Activated T-helper 1 cell treated with anti-CD3 and anti-CD28 coated beads, Interleukin-2, amount 50 U/mL, for 16 hours (primary cell): ENCODE measurements around the gene PKNOX2.

Source experiments
- DNase-seq, 2 donors: peaks; one replicate each; pipeline ENCODE4 v3.0.0-alpha.2; 2020; ENCODE audit warnings: low read depth in 1 of 2, low spot score in 1 of 2

Gene PKNOX2

DNA sequence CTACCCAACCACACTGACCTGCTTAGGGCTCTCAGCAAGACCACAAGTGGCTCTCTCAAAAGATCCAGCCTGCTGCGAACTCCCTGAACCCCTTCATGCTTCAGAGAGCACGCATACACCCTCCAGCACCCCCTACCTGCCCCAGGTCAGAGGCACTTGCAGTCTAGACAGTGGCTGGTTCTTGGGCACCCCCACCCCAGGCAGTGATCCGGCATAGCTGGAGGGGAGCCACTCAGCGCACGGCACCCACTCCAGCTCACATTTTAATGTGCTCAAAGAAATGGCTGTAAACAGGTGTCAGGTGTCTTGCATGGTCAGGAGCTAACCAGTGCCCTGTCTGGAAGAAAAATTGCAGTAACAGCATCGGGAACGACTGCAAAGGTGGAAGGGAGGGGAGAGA is 140.8 kb downstream of the PKNOX2 start:
- no peak for DNase-seq

DNA sequence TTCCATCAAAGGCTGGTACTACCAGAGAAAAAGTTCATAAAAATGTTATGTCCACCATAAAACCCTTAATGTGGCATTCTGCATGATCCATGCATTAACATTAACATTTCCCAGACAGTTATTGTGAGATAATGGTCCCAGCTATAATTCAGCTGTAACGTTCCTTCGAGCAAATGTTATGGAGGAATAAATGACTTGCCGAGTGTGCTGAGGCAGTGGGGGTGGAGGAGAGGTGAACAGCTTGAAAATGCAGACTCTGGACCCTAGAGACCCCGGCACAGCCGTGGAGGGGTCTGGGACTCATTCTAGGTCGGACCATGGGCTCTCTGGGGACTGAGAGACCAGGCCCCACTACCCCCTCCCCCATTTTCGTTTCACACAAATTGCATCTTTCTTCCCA is 141.9 kb downstream of the PKNOX2 start:
- no peak for DNase-seq

DNA sequence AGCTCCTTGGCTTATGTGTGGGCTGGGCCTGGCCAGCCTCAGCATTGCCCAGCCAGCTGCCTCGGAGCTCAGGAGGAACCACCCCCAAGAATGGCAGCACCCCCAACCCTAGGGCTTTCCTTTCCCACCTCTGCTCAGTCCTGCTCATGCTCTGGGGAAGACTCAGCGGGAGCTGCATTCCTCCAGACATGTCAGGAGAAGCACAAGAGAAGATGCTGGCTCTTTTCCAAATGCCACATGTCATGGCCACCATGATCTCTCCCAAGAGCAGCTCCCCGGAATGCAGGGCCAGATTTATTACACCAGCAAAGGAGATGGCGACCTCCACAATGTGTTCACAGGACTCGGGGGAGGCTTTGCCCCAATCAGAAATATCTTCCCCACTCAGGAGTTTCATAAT is 143.7 kb downstream of the PKNOX2 start:
- no peak for DNase-seq

DNA sequence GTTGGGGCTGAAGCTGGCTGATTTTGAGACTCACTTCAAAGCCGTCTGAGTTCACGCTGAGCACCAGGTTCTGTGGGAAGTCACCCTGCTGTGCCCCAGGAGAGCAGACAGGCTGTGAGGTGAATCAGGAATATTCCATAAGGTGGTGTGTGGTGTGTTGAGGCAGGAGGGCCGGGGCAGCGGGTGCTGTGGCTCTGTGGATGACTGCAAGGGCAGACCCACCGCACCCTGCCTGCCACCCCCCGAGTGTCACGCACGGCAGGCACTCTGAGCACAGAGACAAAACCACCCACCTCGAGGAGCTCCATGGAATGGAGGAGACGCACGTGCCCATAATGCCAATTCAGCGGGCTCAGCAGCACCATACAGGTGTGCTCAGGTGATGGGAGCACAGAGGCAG is 147.8 kb downstream of the PKNOX2 start:
- no peak for DNase-seq

DNA sequence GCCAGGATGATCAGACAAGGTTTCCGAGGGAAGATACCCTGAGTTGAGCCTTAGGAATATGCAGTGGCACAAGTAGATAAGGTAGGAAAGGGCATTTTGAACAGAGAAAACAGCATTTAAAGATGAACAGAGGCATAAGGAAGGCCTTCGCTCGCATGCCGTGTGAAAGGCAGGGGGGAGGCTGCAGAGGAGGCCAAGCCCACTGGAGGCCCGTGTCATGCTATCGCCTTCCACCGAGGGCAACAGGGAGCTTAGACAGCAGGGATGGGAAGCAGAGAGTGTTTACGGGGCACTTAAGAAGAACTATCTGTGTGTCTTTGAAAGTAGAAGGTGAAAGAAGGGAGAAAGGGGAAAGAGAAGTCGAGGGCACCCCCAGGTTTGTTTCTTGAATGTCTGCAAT is 148.3 kb downstream of the PKNOX2 start:
- no peak for DNase-seq

DNA sequence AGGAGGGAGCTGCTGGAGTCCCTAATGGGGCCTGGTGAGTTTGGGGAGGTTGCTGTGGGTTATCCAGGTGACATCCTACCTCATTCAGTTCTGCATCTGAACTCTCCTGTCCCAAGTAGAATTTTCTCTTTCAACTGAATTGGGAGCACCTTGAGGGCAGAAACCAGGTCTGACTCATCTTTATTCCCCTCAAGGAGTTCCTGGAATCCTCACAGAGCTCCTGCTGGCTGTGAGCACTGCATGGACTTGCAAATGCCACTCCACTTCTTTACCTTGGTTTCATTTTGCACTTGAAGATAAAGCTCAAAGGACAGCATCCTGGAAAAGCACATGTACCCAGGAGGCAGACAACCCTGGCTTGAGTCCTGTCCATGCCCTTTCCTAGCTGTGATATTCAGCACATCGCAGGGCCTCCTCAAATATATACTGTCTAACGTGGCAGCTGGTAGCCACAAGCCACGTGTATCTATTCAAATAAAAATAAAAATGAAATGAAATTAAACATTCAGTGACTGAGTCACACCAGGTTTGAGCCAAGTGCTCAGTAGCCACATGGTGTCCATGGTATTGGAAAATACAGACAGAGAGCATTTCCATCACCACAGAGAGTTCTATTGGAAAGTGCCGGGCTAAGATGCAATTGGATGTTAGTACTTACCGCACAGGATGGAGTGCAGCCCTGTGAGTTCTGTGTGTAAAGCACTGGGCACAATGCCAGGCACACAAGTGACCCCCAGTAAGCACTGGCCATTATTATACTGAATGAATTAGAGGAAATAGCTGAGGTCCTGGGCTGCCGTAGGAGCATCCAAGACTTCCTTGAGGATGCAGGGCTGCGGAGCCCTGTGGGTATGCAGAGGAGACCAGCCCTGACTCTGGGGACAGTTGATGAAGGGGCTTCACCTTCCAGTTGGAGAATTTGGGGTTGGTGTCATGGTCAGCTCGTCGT is 149.0 kb downstream of the PKNOX2 start:
- DNase-seq = no peak

DNA sequence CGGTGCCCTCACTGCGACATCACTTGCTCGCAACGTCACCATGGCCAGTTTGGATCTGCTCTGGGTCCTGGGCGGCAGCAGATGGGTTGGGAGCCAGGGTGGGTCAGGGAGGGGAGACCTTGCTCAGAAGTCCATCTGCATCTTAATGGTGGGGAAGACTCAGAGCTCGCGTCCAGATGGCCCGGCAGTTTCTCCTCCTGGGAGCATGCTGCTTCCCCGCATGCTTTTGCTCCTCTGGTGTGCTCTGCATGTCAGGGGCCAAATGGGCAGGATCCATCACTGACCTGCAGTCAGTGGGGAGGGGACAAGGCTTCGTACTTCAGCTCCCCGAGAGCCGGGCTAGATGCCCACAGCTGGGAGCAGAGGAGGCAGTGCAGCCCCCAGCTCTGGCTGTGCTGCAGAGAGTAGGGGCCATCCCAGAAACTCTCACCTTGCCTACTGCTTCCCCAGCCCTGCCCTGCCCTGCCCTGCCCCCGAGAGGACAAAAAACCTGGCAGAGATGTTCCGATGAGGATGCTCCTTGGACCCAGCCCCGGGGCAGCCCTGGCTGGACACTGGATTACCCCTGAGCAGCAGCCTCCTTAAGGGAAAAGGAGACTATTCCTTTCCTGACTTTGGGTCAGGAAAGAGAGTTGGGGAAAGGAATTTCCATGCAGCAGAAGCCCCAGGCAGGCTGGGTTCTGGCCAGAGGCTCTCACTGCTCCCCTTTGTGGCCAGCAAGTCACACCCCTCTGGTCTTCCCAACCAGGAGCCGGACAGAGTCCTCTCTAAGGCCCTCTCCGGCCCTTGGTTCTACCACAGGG is 149.9 kb downstream of the PKNOX2 start:
- DNase-seq = no peak

DNA sequence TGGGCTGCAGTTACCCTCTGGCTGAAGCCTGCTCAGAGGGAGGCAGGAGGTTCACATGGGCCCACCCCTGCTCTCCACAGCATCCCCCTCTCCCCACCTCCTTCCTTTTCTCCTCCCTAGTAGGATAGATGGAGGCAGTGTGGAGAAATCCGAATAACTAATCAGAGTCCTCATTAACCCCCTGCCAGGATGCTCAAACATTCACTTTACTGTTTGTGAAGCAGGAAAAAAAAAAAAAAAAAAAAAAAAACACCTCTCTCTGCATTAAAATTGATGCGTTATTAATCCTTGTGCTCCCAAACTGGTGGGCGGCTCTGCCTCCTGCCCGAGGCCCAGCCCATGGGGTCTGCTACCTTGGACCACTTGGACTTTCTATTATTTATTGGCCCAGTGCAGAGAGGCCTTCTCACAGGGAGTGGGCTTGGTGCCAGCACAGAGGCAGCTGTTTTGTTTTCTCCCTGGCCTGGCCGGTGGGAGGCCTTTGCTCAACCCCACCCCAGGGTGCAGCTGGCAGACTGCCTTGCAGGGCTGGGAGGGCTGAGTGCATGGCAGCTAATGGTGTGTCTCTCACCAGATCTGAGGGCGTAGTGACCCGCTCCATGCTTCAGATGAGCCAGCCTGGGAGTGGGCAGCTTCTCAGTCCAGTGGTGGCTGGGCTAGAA is 150.7 kb downstream of the PKNOX2 start:
- no peak for DNase-seq

DNA sequence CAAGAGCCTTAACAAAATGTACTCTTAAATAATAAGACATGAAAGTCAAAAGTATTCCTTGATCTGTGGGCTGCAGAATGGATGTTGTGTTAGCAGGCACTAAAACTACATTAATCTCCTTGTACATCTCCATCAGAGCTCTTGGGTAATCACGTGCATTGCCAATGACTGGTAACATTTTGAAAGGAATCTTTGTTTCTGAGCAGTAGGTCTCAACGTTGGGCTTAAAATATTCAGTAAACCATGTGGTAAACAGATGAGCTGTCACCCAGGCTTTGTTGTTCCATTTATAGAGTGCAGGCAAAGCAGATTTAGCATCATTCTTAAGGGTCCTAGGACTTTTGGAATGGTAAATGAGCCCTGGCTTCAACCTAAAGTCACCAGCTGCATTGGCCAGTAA is 152.9 kb downstream of the PKNOX2 start:
- DNase-seq = no peak

DNA sequence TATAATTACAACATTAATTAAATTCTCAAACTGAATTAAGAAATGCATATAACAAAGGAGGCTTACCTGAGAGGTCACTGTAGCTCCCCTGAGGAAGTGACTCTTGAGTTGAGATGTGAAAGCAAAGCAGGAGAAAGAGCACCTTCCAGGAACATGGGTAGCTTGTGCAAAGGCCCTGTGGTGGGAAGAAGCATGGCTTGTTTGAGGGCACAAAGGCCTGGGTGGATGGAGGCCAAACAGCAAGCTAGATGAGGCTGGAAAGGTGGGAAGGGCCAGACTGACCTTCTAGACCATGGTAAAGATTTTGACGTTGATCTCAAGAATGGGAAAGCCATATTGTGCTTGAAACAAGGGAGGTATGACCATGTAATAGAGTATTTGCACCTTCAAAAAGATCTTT is 155.1 kb downstream of the PKNOX2 start:
- no peak for DNase-seq

DNA sequence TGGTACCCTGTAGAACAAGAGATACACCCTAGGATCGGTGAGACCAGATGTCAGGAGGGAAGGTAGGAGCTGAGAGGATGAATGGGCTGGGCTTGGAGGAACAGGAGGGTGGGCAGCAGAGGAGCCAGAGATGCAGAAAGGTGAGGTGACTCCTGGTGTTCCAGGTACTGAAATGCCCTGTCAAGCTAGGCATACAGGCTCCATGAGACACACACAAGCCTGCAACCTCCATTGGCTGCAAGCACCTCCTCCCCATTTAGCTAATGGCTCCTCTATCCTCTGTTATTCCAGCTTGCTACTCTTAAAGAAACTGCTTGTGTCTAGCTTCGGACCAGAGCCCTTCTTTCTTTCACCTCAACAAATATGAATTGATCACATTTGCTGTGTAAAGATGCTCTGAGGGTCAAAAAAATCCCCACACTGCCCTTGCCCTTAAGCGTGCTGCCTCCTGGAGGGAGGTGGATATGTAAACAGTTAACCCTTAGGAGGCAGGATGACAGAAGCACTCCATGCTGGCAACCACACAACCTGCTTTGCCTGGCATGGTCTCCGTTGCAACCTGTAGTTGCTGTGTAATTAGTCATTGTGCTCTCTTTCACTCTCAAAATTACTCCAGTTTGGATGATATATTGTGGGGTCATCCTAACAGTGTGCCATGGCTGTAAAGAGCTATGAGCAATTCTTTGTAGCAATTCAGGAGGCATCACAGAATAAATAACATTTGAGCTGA is 156.0 kb downstream of the PKNOX2 start:
- no peak for DNase-seq

DNA sequence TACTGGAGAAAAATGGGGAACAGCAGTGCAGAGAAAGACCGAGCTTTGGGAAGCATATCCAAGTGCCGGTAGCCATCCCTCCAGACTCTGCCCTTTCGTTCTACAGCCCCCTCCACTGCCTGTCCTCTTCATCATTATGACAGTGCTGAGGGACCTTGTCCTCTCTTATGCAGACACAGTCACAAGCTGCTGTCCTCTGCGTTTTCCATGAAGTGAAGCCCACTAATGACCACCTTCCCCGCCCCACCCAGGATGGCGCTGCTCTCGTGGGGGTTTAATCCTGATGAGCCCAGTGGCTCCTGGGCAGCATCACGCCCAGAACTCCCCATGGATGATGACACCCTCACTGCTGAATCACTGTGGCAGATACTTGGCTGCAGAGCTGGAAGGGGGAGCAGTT is 157.7 kb downstream of the PKNOX2 start:
- DNase-seq = no peak

DNA sequence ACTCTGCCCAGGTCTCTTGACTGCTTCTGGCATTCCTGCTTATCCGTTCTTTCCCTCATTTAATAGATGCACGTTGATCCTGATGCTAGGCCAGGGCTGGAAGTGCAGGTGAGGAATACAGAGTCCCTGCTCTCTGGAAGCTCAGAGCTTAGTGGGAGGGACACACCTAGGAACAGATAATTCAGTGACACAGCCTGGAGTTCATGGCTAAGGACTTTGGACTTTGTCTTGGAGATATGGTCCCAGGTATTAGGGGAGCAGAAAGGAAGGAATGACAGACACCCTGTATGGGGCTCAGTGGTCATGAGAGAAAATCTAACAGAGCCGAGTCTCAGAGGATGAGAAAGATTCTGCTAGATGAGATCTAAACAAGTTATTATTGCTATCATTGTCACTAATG is 160.6 kb downstream of the PKNOX2 start:
- DNase-seq = no peak

DNA sequence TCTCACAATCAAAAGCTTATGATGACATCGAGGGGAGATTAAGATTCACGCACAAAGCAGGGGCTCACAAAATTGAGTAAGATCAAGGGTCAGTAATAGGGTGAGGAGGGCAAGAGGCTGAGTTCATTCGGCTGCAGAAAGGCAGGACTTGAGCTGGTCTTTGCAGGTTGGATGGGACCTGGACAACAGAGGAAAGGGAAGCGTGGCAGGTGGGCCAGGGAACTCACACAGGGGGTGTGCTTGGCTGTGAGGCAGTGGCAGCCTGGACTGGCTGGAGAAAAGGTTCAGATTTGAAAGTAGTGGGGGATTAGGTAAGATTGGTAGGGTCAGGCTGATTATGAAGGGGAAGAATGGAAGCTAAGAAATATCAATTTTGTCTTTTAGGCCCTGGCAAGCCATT is 161.6 kb downstream of the PKNOX2 start:
- DNase-seq = no peak

DNA sequence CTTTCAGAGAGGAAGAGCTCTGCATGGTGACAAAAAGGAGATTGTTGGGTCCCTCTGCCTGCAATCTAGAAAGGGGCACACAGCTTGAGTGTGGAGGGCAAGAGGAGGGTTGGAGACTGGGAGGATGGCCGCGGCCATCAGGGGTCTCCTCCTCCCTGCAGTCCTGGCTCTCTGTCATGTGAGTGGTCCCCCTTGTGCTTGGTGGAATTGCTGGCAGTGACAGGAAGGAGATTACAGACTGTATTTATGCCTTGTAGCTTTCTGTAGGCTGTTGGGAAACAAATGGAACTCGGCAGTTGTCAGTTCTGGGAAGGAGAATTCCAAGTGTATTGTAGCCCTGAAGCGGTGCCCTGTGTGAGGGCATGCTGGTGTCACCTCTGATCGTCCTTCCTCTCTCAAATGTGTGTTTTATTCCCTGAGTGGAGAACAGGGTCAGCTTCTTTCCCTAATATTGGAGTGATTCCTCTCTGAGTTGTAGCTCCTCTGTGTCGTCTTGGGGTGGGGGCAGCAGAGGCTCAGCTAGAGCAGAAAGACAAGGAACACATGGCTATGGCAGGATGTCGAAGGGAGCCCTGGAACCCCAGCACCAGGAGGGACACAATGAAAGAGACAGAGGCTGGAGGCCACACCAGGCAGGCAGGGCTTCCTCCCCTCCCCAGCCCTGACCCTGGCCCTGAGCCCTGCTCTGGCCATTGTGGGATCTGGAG is 163.1 kb downstream of the PKNOX2 start:
- DNase-seq = no peak

DNA sequence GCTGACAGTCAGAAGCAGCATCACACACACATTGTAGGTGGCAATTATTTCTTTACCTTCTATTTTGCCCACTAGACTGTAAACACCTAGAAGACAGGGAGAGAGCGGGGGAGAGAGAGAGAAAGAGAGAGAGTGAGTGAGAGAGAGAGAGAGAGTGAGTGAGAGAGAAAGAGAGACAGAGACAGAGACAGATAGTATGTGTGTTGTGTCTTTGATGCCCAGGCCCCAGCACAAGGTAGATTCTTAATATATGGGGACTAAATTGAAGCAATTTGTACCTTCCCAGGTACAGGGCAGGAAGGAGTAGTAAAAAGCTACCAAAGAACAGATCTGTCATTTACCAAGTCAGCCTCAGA is 163.7 kb downstream of the PKNOX2 start:
- DNase-seq = no peak

DNA sequence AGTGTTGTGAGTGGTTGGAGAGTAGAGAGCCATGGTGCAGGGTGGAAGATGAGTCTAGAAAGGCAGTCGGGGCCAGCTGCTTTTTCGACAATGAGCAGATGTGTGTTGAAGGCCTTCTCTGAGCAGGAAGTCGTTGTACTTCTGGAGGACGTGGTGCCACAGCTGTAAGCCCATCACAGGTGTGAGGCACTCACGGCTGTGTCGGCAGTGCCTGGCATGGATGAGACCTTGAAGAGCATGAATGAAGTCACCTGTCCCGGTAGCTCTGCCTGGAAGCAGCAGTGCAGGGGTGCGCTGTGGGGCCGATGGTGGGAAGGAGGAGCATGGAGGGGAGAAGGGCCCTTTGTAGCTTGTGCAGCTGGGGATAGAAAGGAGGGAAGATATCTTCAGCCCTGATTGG is 165.2 kb downstream of the PKNOX2 start:
- DNase-seq = no peak

DNA sequence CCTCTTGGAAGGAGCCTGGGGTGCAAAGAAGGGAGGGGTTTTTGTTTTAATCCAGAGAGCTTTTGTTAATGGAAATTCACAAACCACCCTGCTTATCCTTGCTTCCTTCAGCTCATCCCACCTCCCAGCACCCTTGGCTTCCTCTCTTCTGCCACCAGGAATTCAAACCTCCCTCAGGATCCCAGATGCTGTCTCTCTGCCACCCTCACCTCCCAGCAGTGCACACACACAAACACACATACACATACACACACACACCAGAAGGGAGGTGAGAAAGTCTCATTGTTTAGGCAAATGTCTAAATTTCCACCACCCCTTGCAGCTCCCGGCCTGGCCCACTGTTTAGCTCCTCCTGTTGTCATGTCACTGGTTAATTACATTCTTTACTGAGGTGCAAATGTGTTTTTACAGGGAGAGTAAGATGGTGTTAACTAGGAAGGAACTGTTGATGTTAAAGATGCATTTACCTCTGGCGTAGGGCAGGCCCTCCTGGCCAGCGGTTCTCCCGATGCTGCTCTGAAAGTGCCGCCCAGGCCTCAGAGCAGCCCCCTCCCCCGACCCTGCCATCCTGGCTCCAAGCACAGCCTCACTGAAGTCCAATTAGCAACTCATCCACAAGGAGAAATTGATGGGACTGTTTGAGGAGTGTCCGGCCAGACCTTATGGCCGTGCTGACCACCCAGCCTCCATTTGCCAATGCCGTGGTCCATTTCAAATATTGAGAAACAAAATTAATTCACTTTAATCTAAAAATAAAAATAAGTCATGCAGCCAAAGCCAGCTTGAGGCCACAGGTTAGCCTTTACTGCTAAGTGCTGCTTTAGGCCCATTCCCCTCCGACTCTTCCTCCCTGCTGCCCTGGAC is 166.1 kb downstream of the PKNOX2 start:
- no peak for DNase-seq

DNA sequence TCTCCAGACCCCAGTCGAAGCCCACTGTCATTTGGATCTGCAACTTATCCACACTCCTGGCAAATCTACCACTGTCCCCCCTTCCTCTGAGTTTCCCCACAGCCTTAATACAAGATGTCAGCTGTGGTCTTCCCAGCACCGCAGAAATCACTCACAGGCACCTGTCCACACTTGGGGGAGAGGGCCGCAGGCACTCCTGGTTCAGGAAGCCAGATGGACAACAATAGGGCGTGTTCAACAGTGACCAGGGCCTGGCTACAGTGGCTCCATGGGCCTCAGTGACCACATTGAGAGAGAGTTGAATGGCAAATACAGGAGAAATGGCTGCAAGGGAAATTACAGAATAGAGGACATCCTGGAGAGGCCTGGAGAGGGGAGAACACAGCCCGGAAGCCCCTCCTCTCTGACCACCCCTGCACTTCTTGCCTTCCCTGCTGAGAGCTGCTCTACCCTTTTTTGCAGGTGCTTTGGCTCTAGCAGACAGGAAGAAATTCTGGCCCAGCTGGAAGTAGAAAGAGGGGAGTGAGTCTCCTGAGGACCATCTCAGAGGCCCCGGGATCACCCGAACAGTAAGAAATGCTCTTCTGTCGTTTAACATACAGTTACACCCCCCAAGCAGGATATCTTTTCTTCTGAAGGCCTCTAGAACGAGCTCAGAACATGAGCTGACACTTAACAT is 166.9 kb downstream of the PKNOX2 start:
- DNase-seq = no peak
